HG02938 (cell line): ENCODE results near the gene ERBB4.
"Not testable (repeated sequence)": the region's sequence is repeated elsewhere in the genome, so short reads cannot be mapped to it uniquely, and the experiment has no call there.

Experiments
- ATAC-seq: cut with Tn5 transposase; IDR thresholded peaks from one replicate; pipeline ENCODE4 v1.9.1; 2021; ENCODE audit warnings: mild to moderate bottlenecking, moderate library complexity; ENCODE audit not compliant: unreplicated experiment

The ERBB4 gene

GRCh38 chr2:212024040-212024439, 514.6 kb downstream of the ERBB4 start:
- no peak for ATAC-seq

GRCh38 chr2:212022966-212023365, 515.6 kb downstream of the ERBB4 start:
- ATAC-seq: no peak

DNA sequence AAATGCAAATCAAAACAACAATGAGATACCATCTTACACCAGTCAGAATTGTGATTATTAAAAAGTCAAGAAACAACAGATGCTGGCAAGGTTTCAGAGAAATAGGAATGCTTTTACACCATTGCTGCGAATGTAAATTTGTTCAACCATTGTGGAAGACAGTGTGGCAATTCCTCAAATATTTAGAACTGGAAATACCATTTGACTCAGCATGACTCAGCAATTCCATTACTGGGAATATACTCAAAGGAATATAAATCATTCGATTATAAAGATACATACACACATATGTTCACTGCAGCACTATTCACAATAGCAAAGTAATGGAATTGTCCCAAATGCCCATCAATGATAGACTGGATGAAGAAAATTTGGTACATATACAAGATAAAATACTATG, 516.7 kb downstream of the ERBB4 start:
- ATAC-seq: no peak

DNA sequence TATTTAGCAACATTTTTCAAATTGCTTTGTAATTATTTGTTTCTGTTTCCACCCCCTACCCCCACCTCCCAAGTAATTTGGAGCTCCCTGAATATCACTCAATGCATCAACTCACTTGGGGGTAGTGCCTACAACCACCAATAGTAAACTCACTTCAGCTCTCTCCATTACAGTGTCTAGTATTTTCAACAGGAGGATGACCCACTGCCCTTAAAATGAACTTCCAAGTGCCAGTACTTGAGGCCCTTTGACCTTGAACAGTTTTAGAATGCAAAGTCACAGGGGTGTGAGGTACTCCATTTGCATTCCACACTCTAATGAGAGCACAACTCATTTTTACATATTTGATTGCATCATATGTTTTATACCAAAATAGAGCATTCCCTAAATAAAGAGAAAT, 523.0 kb downstream of the ERBB4 start:
- no peak for ATAC-seq

- no peak for ATAC-seq
Measured at GRCh38 chr2:212013626-212014025, 525.0 kb downstream of the ERBB4 start.

- not testable (repeated sequence) for ATAC-seq
Measured at GRCh38 chr2:212010305-212010704, 528.3 kb downstream of the ERBB4 start.

GRCh38 chr2:212007972-212008371, 530.6 kb downstream of the ERBB4 start:
- no peak for ATAC-seq

DNA sequence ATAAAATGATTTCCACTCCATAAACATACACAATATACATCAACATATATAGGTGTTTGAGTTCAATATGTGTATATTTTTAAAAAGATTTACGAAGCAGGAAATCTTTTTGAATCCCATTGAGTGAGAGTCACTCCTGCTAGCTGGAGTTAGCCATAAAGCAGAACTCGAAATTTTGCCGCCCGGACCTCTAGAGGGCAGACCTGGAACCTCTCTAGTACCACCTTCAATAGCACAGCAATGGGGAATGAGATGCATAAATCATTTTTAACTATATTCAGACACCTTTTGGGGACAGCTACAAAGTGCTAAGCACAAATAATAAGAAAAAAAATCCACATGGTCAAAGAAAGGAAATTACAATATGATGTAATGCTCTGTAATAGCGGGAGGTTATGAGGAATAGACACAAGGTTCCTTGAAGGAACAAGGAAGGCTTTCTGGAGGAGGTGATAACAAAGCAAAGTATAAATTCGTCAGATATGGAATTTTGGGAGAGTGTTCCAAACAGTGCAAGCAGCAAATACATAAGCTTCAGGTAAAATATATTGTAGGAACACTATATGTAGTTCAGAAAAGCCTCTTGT, 533.4 kb downstream of the ERBB4 start:
- peak; percentile 87 for ATAC-seq

GRCh38 chr2:212001325-212001724, 537.3 kb downstream of the ERBB4 start:
- no peak for ATAC-seq

DNA sequence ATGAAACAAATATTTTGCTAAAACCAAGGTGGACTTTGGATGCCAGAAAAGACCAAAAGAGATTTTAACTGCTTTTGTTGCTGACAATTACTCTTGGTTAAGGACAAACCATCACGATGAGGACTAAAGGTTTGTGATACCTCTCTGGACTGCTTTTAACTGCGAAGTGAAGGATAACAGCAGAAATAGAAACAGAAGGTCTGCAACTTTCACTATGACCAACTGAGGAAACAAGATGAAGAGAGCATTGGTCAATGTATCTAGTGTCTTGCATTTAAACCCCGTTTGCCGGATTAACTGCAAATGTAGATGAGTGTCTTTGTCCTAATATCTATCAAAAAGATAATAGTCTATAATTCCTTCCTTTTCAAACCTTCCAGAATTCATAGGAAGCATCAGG, 541.7 kb downstream of the ERBB4 start:
- no peak for ATAC-seq

DNA sequence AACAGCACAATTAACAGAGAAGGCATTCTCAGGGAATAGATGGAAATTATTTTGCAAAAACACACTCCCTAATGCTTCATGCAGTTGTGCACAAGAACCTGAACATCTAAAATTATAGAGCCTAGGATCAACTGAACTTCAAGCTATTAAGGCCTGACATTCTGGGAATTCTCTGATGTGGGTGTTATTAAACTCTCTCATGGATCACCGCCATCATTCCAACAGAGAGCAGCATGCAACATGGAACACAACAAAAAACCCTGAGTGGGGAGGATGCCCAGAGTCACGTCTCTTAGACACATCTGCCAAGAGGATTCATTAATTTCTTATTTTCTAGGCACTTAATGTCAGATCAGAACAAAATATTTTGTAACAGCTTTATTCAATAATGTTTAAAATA, 543.8 kb downstream of the ERBB4 start:
- ATAC-seq: no peak

DNA sequence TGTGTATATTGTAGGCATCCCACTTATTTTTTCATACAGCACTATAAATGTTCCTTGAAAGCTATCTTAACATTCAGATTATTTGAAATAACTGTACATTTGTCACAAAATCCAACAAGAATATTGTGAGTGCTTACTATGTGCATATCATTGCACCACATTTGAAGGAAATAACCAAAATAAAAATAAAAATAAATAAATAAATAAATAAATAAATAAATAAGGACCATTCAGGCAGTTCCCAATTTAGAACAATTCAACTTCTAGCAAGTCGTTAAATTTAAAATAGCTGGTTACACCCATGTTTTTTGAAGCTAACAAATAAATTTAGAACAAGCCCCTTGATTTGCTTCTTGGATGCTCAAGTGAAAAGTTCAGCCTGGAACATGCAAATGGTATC, 548.3 kb downstream of the ERBB4 start:
- ATAC-seq: no peak

DNA sequence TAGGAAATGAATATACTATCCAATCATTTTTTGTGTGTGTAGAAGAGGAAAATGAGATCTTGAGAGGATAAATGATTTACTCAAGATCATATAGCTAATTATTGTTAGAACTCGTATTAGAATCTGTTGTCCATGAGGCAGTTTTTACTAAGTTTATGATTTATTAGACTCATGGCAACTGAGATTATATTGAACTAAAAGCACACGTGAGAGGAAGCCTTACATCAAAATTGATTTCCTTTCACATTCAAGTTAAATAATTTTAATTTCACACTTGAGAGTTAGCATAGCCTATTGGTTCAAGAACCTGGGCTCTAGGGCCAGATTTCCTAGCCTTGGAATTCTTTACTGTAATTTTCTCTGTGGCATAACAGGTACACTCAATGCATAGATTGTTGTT, 552.3 kb downstream of the ERBB4 start:
- ATAC-seq: no peak

- no peak for ATAC-seq
Measured at GRCh38 chr2:211985393-211985792, 553.2 kb downstream of the ERBB4 start.

GRCh38 chr2:211982162-211982561, 556.4 kb downstream of the ERBB4 start:
- ATAC-seq: no peak

DNA sequence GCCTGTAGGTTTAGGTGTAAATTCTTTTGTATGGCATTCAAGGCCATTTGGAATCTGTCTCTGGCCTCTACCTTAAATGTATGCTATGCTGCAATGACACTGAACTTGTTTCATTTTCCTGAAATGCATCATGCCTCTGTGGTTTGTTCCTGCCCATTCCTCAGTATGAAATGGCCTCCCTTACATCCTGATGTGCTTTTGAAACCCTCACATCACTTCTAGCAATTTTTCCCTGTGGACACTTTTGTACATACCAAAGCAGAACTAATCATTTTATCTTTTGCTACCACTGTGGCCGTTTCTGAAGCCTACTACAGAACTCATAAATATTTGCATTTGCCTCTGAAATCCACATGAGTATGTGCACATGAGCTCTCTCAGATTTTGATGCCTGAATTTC, 557.2 kb downstream of the ERBB4 start:
- ATAC-seq: no peak

- no peak for ATAC-seq
Measured at GRCh38 chr2:211976076-211976475, 562.5 kb downstream of the ERBB4 start.

DNA sequence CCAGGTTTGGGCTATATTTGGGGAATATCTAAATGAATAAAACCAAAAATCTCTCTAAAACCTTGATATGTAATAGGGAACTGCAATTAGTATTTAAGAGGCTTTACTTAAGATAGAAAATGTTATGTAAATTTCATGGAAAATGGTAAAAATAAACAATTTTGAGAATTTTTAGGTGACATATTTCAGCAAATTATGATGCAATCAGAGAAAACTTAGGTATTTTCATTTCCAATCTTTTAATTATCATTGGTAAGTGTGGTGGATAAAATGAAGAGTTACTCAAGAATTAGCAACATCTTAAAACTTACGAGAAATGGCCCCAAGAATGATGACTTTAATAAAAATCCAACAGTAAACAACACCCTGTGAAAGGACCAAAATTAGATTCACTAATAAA, 571.4 kb downstream of the ERBB4 start:
- no peak for ATAC-seq

DNA sequence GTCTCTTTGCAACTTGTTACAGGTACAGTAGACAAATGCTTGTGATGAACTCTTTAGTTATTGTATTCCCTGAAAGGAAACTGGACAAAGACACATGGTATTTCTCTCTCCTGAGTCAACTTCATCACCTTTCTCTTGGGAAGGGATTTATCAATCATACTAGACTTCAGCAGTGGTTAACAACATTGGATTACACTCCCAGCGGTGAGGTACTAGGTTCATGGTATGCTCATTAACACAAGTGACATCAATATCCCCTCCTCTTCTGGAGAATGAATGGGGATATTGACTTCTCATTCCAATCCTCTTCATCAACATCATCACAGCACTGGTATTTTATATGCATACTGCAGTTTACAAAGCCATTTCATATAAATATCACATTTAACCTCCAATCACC, 574.6 kb downstream of the ERBB4 start:
- no peak for ATAC-seq

GRCh38 chr2:211957799-211958198, 580.8 kb downstream of the ERBB4 start:
- ATAC-seq: peak; percentile 92

DNA sequence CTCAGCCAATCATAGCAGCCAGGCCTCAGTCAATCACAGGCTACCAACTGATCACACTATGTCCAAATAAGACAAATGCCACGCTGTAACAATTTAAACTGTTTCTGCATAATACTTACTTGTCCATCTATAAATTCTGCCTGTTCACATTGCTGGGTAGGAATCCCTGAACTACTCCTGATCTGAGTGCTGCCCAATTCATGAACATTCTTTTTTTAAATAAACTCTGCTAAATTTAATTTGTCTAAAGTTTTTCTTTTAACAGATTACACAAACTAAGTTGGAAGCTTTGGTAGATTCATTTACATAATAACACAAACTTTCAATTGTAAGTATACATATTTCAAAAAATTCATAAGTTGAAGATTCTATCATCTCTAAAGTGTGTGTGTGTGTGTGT, 583.0 kb downstream of the ERBB4 start:
- no peak for ATAC-seq

- ATAC-seq: no peak
Measured at GRCh38 chr2:211948932-211949331, 589.7 kb downstream of the ERBB4 start.

DNA sequence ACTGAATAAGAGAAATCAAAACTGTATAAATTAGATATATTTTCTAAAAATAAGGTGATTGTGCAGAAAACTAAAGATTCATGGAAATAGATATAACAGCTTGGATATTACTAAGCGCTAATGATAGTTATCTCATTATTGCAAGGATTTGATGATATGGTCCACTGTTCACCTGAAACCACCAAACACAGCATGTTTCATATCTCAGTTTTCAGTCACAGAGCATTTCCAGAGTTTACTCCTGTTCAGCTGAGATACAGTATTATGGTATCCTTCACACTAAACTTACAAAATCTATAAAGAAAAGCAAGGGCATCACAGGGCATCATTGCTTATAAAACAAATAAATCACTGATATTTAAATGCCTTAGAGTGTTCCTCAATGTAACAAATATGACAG, 591.6 kb downstream of the ERBB4 start:
- no peak for ATAC-seq

DNA sequence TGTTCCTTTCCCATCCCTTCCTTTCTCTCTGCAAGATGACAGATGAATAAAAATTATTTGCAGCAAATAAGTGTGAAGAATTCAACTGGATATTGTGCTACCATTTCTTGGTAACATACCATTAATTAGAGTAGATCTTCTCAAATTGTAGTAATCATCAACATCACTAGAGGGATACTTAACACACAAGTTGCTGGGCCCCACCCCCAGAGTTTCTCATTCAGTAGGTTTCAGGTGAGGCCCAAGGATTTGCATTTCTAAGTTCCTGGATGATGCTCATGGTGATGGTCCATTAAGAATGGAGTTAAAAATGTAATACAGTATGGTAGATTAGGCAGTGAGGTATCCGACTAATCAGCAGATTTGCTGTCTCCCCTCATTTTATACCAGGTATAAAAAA, 594.0 kb downstream of the ERBB4 start:
- peak; percentile 81 for ATAC-seq
